ENCODE data around the gene SLC13A1. TPM values are rescaled to one million over a fixed set of nuclear protein-coding genes. Genes with fewer than 3 reads are reported as not detected.

SLC13A1 gene
- total RNA-seq, 3 donors from 2014 or later: 0.63 to 2.1 (median 1.6) TPM

DNA sequence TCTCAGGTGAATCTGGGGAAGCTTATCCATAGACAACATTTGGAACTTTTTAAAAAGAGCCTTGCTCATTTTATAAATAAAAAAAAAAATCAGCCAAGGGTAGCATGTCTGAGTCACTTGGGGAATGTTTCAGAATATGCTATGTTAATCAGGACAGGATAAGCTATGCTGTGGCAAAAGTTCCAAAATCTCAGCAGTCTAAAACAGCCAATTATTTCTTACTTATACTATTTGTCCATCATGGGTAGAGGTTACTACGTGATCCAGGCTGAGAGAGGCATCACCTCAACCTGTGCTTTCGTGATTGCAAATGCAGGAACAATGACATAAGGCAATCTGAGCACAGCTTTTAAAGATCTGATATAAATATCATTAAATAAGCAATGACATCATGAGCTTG is 6.5 kb downstream of the SLC13A1 start:
- TF ChIP-seq, protein P1, sequence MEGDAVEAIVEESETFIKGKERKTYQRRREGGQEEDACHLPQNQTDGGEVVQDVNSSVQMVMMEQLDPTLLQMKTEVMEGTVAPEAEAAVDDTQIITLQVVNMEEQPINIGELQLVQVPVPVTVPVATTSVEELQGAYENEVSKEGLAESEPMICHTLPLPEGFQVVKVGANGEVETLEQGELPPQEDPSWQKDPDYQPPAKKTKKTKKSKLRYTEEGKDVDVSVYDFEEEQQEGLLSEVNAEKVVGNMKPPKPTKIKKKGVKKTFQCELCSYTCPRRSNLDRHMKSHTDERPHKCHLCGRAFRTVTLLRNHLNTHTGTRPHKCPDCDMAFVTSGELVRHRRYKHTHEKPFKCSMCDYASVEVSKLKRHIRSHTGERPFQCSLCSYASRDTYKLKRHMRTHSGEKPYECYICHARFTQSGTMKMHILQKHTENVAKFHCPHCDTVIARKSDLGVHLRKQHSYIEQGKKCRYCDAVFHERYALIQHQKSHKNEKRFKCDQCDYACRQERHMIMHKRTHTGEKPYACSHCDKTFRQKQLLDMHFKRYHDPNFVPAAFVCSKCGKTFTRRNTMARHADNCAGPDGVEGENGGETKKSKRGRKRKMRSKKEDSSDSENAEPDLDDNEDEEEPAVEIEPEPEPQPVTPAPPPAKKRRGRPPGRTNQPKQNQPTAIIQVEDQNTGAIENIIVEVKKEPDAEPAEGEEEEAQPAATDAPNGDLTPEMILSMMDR (IDR thresholded peaks at IDR 0.05): no peak
- H3K4me3 ChIP-seq: no peak overlapping the region
- ATAC-seq: no peak
- H3K4me1 ChIP-seq (ENCODE audit: low read depth): no peaks in the 10 kb centered on the region
- no peaks in the 10 kb centered on the region for H3K9me3 ChIP-seq
- intact Hi-C loops (cut with DNase I, micrococcal nuclease): no loop called here
- H3K36me3 ChIP-seq (ENCODE audit: low read depth): no peaks in the 10 kb centered on the region
- no peak for DNase-seq

DNA sequence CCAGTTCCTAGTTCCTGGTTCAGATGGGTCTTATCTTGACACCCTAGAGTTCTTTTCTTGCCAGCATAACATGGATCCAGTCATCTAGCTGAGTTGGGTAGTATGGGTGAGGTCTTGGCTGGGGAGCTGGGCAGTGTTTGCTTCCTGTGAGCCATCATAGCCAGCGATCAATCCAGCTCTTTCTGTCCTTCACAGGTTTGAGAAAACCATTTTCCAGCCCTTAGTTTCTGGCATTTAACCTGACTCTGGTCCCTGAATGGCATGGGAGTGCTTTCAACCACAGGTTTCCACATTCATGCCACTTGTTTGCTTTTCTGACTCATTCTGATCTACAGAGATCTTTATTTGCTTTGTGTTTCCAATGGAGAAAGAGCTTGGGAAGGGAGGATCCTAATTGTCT is 8.6 kb downstream of the SLC13A1 start:
- Histone ChIP-seq H3K9me3 (no peaks in the 10 kb centered on the region), H3K36me3 (ENCODE audit: low read depth) (no peaks in the 10 kb centered on the region), H3K4me3 (no peak overlapping the region), H3K4me1 (ENCODE audit: low read depth) (no peaks in the 10 kb centered on the region)
- ATAC-seq (peak; percentile 88), DNase-seq (no peak)
- TF ChIP-seq, protein P1 (IDR thresholded peaks at IDR 0.05): no peak
- intact Hi-C loops (cut with DNase I, micrococcal nuclease): no loop called here

DNA sequence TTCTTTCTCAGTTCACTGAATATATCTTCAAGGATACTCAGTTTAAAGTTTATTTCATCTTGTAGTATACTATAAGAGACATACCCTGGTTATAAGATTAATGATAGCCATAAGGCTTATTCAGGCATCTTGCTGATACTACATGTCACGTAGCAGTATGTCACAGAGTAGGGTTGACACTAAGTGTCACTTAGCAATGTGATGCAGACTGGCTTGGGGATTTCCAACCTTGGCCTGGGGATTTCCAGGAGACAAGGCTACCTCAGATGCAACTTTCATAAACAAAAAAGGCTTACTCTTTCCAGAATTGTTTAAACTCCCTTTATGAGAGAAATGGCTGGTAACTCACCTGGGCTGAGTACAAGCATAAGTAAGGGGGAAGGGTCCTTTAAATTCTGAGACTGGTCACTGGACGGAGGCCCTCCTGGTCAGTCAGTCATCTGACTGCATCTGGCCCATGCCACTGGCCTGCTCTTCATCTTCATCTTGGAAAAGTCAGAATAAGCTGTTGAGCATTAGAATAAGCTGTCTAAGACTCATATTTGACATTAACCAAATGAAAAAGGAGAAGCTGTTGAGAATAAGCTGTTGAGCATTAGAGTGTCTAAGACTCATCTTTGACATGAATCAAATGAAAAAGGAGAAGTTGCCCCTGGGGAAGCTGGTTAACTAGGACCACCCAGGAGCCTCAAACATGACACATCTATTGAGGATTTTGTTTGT is 9.5 kb downstream of the SLC13A1 start:
- TF ChIP-seq, protein P1 (IDR thresholded peaks at IDR 0.05): no peak
- intact Hi-C loops (cut with DNase I, micrococcal nuclease): no loop called here
- ATAC-seq: no peak
- DNase-seq: no peak
- Histone ChIP-seq H3K4me1 (ENCODE audit: low read depth) (no peaks in the 10 kb centered on the region), H3K9me3 (no peaks in the 10 kb centered on the region), H3K4me3 (no peak overlapping the region), H3K36me3 (ENCODE audit: low read depth) (no peaks in the 10 kb centered on the region)

DNA sequence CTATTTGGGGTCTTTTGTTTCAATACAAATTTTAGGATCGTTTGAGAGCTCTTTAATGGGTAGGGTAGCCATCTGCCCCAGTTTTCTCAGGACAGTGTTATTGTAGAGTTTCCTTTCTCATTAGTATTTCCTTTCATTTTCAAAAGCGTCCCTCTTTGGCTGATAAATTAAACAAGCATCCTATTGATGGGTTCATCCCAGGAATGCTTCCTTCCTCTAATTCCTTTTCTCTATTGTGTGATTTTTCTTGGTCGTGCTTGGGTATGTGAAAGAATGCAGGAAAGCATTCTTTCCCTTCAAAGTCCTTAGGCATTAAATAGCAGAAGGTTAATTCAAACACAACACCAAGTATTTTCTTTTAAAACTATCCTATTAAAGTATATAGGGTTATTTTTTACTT is 14.0 kb downstream of the SLC13A1 start:
- Histone ChIP-seq H3K36me3 (ENCODE audit: low read depth) (no peaks in the 10 kb centered on the region), H3K4me3 (no peak overlapping the region), H3K4me1 (ENCODE audit: low read depth) (no peaks in the 10 kb centered on the region), H3K9me3 (no peaks in the 10 kb centered on the region)
- intact Hi-C loops (cut with DNase I, micrococcal nuclease): no loop called here
- TF ChIP-seq, protein P1 (IDR thresholded peaks at IDR 0.05): no peak
- DNase-seq (no peak), ATAC-seq (no peak)

DNA sequence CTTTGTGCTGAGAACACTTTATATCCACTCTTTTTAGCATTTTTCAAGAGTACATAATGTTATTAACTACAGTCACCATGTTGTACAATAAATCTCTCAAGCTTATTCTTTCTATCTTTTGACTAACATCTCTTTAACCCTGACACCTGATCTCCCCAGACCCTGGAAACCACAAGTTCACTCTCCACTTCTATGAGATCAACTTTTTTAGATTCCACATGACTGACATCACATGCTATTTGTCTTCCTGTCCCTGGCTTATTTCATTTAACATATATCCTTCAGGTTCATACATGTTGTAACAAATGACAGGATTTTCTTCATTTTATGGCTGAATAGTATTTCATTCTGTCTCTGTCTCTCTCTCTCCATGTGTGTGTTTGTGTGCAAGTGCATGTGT is 15.5 kb downstream of the SLC13A1 start:
- DNase-seq: no peak
- Histone ChIP-seq H3K4me1 (ENCODE audit: low read depth) (no peaks in the 10 kb centered on the region), H3K9me3 (no peaks in the 10 kb centered on the region), H3K4me3 (no peak overlapping the region), H3K36me3 (ENCODE audit: low read depth) (no peaks in the 10 kb centered on the region)
- no peak for ATAC-seq
- intact Hi-C loops (cut with DNase I, micrococcal nuclease): no loop called here
- TF ChIP-seq, protein P1 (IDR thresholded peaks at IDR 0.05): no peak

DNA sequence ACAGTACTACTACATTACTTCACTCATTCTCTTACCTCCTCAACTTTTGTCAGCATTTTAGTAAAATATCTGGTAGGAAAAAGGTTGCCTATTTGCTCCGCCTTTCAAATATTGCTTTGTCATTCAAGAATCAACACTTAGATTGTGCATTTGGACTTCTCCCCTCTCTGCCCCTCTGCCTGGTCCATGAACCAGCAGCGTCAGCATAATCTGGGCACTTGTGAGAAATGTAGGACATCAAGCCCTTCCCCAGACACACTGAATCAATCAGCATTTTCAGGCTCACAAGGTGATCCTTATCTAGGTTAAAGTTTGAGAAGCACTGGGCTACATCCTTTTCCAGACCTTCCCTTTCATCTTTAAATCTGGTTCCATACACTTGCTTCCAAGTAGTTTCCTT is 16.3 kb downstream of the SLC13A1 start:
- intact Hi-C loops (cut with DNase I, micrococcal nuclease): no loop called here

More for the DNA sequence above, 16.3 kb downstream of the SLC13A1 start:
- Histone ChIP-seq H3K36me3 (ENCODE audit: low read depth) (no peaks in the 10 kb centered on the region), H3K4me1 (ENCODE audit: low read depth) (no peaks in the 10 kb centered on the region), H3K4me3 (no peak overlapping the region), H3K9me3 (no peaks in the 10 kb centered on the region)
- ATAC-seq (no peak), DNase-seq (no peak)
- TF ChIP-seq, protein P1 (IDR thresholded peaks at IDR 0.05): no peak
